NCI-H1694 treated with DMSO at 0.1 percent for 48 hours (cell line): ENCODE results near the gene LITAF.
A peak's percentile ranks its signal among the peaks of the same experiment; 100 is the strongest.
"Not testable (repeated sequence)": the region's sequence is repeated elsewhere in the genome, so short reads cannot be mapped to it uniquely, and the experiment has no call there.

Source experiments
- DNase-seq: peaks from one replicate; lab custom pipeline; 2025; lab: John Stamatoyannopoulos, UW

Gene LITAF

DNA sequence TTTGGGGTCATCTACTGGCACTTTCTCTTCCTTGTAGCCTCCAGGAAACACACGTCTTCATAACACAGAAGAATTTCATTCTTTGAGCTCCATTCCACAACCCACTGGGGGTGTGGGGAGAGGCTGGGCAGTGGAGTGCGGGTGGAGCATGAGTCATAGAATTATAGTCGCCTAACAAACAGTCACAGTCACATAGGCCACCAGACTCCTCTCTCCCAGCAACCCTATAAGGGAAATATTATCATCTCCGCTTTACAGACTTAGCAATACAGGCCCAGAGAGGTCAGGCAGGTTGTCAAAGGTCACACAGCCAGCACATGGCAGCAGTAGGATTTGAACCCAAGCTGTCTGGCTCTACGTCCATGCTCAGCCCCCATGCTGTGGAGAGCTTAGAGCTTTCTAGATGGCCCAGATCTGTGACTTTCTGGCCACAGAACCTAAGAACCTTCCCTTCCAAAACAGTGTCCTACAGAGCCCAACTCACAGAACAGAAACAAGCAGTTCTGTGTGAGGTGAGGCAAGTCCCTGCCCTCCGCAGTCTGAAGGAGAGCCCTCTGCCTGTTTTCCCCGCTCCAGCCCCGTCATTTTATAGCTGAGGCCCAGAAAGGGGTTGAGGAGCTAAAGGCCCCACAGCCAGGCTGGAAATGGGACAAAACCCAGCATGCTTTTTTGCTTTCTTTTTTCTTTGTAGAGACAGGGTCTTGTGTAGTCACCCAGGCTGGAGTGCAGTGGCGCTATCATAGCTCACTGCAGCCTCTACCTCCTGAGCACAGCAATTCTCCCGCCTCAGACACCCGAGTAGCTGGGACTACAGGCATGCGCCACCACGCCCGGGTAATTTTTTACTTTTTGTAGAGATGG is 10.7 kb upstream of the LITAF start:
- DNase-seq = no peak

GRCh38 chr16:11596572-11597226 is 10.0 kb upstream of the LITAF start:
- DNase-seq = no peak

- no peak for DNase-seq
Observed at GRCh38 chr16:11593581-11593980, 6.9 kb upstream of the LITAF start.

- DNase-seq = not testable (repeated sequence)
Observed at GRCh38 chr16:11593076-11593475, 6.4 kb upstream of the LITAF start.

- DNase-seq = not testable (repeated sequence)
Observed at GRCh38 chr16:11591630-11592029, 4.9 kb upstream of the LITAF start.

DNA sequence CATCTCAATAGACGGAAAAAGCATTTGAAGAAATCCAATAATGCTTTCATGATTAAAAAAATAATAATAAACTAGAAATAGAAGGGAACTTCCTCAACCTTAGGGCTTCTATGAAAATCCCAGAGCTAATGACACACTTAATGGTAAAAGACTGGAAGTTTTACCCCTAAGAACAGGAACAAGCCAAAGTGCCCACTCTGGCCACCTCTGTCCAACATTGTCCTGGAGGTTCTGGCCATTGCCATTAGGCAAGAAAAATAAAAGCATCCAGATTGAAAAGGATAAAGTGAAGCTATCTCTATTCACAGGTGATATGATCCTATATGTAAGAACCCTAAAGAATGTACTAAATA is 2.5 kb upstream of the LITAF start:
- no peak for DNase-seq

DNA sequence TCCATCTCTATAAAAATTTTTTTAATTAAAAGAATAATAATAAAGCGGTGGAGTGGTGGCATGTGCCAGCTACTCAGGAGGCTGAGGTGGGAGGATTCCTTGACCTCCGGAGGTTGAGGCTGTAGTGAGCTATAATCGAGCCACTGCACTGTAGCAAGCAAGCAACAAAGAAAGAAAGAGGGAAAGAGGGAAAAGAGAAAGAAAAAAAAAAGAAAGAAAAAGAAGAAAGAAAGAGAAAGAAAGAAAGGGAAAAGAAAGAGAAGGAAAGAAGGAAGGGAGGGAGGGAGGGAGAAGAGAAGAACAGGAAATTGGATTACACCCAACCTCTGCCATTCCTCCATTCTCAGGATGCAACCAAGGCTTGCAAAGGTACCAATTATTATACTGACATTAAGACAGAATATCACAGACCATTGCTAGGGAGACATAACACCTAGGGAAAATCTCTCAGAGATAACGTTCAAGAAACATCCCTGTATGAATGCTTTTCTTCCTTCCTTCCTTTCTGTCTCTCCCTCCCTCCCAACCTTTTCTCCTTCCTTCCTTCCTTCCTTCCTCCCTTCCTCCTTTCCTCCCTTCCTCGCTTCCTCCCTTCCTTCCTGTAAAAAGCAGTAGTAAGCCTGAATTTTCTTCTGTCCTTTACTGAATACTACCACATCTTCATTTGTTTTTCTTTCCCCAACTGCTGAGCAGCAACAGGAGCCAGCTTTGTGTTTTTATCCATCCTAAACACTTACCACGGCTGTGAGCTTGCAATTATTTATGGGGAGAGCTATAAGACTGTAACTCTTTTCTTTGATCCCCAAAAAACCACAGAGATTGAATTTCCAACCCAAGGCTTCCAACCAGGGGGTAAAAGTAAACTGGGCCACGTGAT is 1.8 kb upstream of the LITAF start:
- no peak for DNase-seq

- peak; percentile 35 for DNase-seq
Observed at GRCh38 chr16:11587643-11588247, 1.0 kb upstream of the LITAF start.

DNA sequence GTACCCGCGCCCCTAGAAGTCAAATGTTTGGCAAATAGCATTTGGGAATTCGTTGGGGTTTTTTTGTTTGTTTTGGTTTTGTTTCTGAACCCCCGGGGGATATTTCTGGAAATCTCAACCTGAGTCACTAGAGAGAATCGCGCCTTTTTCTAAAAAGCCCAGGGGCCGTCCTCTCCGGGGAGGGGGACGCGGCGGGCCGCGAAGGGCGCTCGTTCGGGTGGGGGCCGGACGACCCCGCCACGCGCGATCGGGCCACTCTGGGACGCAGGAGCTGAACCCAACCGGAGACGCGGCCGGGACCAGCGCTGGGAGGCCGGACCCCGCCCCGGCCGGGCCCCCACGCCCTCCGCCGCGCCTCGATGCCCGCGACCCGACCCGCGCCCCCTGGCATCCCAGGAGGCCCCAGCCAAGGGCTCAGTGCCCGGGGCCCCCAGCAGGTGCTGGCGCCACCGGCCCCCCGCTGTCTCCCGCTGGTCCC is 302 bp downstream of the LITAF start:
- no peak for DNase-seq

GRCh38 chr16:11585460-11586377 is 1.0 kb downstream of the LITAF start:
- no peak for DNase-seq

GRCh38 chr16:11583889-11584565 is 2.7 kb downstream of the LITAF start:
- DNase-seq = no peak

DNA sequence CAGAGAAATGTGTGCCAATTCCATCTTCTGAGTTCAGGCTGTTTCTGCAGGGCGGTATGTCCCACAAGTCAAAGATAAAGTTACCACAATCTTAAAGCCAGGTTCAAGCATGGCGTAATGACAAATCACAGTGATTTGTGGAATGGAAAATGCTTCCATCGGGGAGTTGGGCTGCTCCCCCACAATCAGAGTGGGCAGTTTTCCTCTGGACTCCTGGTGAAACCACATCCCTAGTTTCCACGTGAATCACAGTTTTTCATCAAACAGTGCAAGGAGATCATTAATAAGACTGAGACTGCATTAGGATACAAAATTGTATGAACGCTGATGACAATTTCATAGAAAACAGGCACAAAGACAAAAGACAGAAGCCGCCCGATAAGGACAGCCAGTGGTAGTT is 3.6 kb downstream of the LITAF start:
- no peak for DNase-seq

DNA sequence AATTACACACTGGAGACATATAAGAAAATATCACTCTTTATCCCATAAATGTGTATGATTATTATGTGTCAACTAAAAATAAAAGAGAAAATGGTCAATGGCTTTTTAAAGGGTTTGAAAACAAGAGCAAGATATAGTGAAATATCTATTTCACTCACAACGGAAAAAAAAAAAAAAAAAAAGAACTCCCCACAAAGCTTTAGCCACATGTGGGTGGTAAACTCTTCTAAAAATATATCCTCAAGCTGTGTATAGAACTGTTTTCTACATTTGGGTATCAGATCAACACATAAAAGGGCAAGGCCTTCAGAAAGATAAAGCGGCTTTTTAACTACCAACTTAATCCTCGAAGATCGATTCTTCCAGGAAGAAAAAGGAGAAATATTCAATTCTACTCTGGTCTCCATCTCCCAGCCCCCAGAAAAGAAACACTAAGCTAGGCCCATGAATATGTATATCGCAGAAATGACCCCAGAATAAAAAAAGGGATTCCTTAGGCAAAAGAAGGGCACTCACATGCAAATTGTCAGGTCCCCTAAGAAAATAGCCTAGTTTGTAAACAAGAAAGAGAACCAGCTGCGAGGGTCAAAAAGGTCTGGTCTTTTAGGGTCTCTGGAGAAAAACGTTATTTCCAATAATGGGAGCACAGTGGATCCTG is 4.4 kb downstream of the LITAF start:
- DNase-seq = no peak

GRCh38 chr16:11581678-11582077 is 5.0 kb downstream of the LITAF start:
- DNase-seq = no peak

- no peak for DNase-seq
Observed at GRCh38 chr16:11580451-11581086, 6.2 kb downstream of the LITAF start.

DNA sequence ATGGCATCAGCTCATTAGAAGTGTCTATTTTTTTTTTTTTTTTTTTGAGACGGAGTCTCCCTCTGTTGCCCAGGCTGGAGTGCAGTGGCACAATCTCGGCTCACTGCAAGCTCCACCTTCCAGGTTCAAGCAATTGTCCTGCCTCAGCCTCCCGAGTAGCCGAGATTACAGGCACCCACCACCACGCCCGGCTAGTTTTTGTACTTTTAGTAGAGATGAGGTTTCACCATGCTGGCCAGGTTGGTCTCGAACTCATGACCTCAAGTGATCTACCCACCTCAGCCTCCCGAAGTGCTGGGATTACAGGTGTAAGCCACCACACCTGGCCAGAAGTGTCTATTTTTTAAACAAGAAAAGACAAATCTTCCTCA is 9.4 kb downstream of the LITAF start:
- DNase-seq = not testable (repeated sequence)

- peak; percentile 25 for DNase-seq
Observed at GRCh38 chr16:11576427-11577289, 10.1 kb downstream of the LITAF start.

- DNase-seq = no peak
Observed at GRCh38 chr16:11575223-11575589, 11.5 kb downstream of the LITAF start.
